Left ventricle myocardium inferior (tissue), 1 donor: ENCODE data around the gene ESRRB. TPM values are rescaled to one million over a fixed set of nuclear protein-coding genes. Genes with fewer than 3 reads are reported as not detected.

Source experiments
- DNase-seq: peaks from one replicate; pipeline ENCODE4 v3.0.0-alpha.2; 2020
- H3K27ac ChIP-seq: fragments of 200-600 bp; replicated peaks from 2 replicates; pipeline ENCODE4 v1.8.0; 2021
- H3K27me3 ChIP-seq: fragments of 200-600 bp; 2 replicates; pipeline ENCODE4 v1.8.0; 2021; ENCODE audit warnings: low read depth
- H3K36me3 ChIP-seq: fragments of 200-600 bp; 2 replicates; pipeline ENCODE4 v1.8.0; 2021
- H3K4me1 ChIP-seq: fragments of 200-600 bp; 2 replicates; pipeline ENCODE4 v1.8.0; 2021
- H3K4me3 ChIP-seq: fragments of 200-600 bp; 2 replicates; pipeline ENCODE4 v1.8.0; 2021; ENCODE audit warnings: mild to moderate bottlenecking, moderate library complexity
- H3K9me3 ChIP-seq: fragments of 200-600 bp; replicated peaks from 2 replicates; pipeline ENCODE4 v1.8.0; 2021
- CTCF ChIP-seq: fragments of 200-600 bp; IDR thresholded peaks from 2 replicates; pipeline ENCODE4 v1.8.0; 2021; ENCODE audit warnings: antibody characterized with exemption, mild to moderate bottlenecking, borderline replicate concordance
- intact Hi-C: fragments of 100-400 bp; cut with micrococcal nuclease; formaldehyde crosslinking; loops from one replicate; pipeline ENCODE4 v1.11.0; 2022
- total RNA-seq: library from RNA; stranded (reverse); fragmentation: NEBNext Ultra II Directional; extraction: Animal tissue kit (Norgen Biotek cat#: 25700); gene quantifications from one replicate; pipeline ENCODE4 v1.2.1, GENCODE V29; 2021
- donor health status: DM: no; HTN: yes; CAD: no; lungs with severe emphysema.

ESRRB gene
- total RNA-seq, 1 donor from 2014 or later: 16.9 TPM

DNA sequence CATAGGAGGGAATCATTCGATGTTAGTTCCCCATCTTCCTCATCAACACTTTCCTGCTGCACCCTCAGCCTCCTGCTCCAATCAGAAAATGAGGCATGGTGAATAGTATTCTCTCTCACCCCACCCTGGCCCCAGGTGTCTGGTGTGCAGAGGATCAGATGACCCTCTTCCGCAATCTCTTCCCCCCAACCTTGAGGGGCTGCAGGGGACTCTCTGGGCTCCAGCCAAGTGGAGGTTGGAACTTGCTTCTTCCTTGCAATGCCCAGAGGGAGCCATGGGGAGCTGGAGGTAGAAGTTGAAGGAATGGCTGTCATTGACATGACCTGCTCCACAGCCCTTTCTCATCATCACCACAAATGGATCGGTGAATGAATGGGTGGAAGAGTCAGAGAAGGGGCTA, 20.2 kb upstream of the ESRRB start:
- Histone ChIP-seq H3K9me3 (no peaks in the 10 kb centered on the region), H3K4me3 (no peak overlapping the region), H3K4me1 (peaks cover 9% of the 10 kb centered on the region), H3K27ac (no peak overlapping the region), H3K27me3 (peaks cover 14% of the 10 kb centered on the region), H3K36me3 (no peaks in the 10 kb centered on the region)
- no peak for TF ChIP-seq CTCF
- no peak for DNase-seq
- intact Hi-C loops: loop anchor here (10.0 kb wide), 2 partner anchors 301 to 651 kb away; no protein-coding TSS in a partner anchor

DNA sequence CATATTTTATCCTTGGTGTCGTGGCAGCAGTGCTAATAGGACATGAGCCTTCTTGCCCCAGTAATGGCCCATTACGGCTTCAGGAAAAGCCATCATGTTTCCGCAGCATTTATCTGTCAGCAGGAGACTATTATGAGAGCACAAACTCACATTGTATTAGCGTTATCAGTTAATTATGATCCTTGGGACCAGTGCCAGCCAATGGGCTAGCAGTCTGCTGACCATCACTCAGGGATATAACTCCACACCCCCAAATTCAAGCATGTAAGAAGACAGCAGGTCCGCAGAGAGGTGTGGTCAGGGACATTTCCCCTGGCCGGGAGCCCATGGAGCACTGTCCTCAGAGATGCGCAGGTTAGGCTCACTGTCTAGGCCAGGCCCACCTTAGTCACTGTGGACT, 4.9 kb upstream of the ESRRB start:
- H3K4me1 ChIP-seq: no peaks in the 10 kb centered on the region
- no peak for TF ChIP-seq CTCF
- H3K4me3 ChIP-seq: no peak overlapping the region
- H3K9me3 ChIP-seq: no peaks in the 10 kb centered on the region
- intact Hi-C loops: no loop called here
- no peak for DNase-seq
- no peaks in the 10 kb centered on the region for H3K36me3 ChIP-seq
- peaks cover 49% of the 10 kb centered on the region for H3K27me3 ChIP-seq
- no peak overlapping the region for H3K27ac ChIP-seq

DNA sequence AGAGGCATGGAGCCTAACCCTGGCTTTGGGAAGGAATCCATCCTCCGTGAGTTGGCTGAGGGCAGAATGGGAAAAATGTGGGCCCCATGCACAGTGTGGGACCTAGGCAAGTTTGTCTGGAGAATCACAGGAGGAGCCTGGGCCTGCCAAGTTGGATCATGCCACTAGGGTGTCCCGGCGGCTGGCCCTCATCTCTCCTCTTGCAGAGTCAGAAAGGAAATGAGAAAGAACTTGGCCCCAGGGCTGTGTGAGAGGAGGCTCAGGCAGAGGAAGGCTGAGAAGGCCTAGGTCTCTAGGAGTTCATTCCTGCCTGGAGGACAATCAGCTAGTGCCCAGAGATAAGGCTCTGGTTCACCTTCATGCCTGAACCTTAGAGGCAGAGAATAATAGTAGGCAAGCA, 2.5 kb upstream of the ESRRB start:
- DNase-seq: no peak
- H3K27me3 ChIP-seq: peaks cover 73% of the 10 kb centered on the region
- no peaks in the 10 kb centered on the region for H3K9me3 ChIP-seq
- intact Hi-C loops: no loop called here
- H3K4me1 ChIP-seq: peaks cover 14% of the 10 kb centered on the region
- no peaks in the 10 kb centered on the region for H3K36me3 ChIP-seq
- TF ChIP-seq CTCF: no peak
- H3K4me3 ChIP-seq: no peak overlapping the region
- no peak overlapping the region for H3K27ac ChIP-seq

- intact Hi-C loops: no loop called here
- H3K36me3 ChIP-seq: no peaks in the 10 kb centered on the region
- H3K27me3 ChIP-seq: peaks cover 76% of the 10 kb centered on the region
- no peak for TF ChIP-seq CTCF
- no peaks in the 10 kb centered on the region for H3K9me3 ChIP-seq
- no peak overlapping the region for H3K4me3 ChIP-seq
- H3K4me1 ChIP-seq: peaks cover 14% of the 10 kb centered on the region
- no peak overlapping the region for H3K27ac ChIP-seq
- DNase-seq: no peak
Observed at GRCh38 chr14:76375484-76375883, 453 bp upstream of the ESRRB start.

GRCh38 chr14:76376409-76376877, 506 bp downstream of the ESRRB start:
- intact Hi-C loops: no loop called here
- H3K27ac ChIP-seq: no peak overlapping the region
- peak overlapping the region; percentile 54 for H3K4me3 ChIP-seq
- no peak for DNase-seq
- H3K9me3 ChIP-seq: no peaks in the 10 kb centered on the region
- H3K4me1 ChIP-seq: peaks cover 14% of the 10 kb centered on the region
- no peaks in the 10 kb centered on the region for H3K36me3 ChIP-seq
- TF ChIP-seq CTCF: no peak
- peaks cover 81% of the 10 kb centered on the region for H3K27me3 ChIP-seq
